SH-SY5Y (cell line): ENCODE data around the gene SUSD1.

Experiments used
- GATA2 ChIP-seq: IDR thresholded peaks from 2 replicates; pipeline ENCODE4 v1.6.1; 2011; ENCODE audit warnings: mild to moderate bottlenecking, low read depth, low read length
- GATA3 ChIP-seq: IDR thresholded peaks from 2 replicates; pipeline ENCODE4 v1.6.1; 2011; ENCODE audit warnings: low read depth, mild to moderate bottlenecking, low read length, moderate library complexity

The SUSD1 gene

GRCh38 chr9:112015736-112016135, 159.4 kb downstream of the SUSD1 start:
- TF ChIP-seq GATA2 (no peak), GATA3 (no peak)

GRCh38 chr9:112015149-112015548, 159.9 kb downstream of the SUSD1 start:
- TF ChIP-seq GATA2: no peak
- TF ChIP-seq GATA3: no peak

GRCh38 chr9:112013266-112013665, 161.8 kb downstream of the SUSD1 start:
- no peak for TF ChIP-seq GATA3
- no peak for TF ChIP-seq GATA2

GRCh38 chr9:112012026-112012902, 162.8 kb downstream of the SUSD1 start:
- no peak for TF ChIP-seq GATA2
- no peak for TF ChIP-seq GATA3

GRCh38 chr9:112011051-112011620, 164.0 kb downstream of the SUSD1 start:
- no peak for TF ChIP-seq GATA2
- no peak for TF ChIP-seq GATA3

- TF ChIP-seq GATA2 (no peak), GATA3 (no peak)
These were observed 164.6 kb downstream of the SUSD1 start for GRCh38 chr9:112010537-112010936.

GRCh38 chr9:112009656-112010055, 165.4 kb downstream of the SUSD1 start:
- TF ChIP-seq GATA3 (no peak), GATA2 (no peak)

- no peak for TF ChIP-seq GATA3
- no peak for TF ChIP-seq GATA2
These were observed 167.4 kb downstream of the SUSD1 start for GRCh38 chr9:112007575-112008240.

GRCh38 chr9:112006361-112007020, 168.6 kb downstream of the SUSD1 start:
- TF ChIP-seq GATA2 (no peak), GATA3 (no peak)

GRCh38 chr9:112005939-112006338, 169.2 kb downstream of the SUSD1 start:
- TF ChIP-seq GATA2 (no peak), GATA3 (no peak)

- TF ChIP-seq GATA3: no peak
- TF ChIP-seq GATA2: no peak
These were observed 171.6 kb downstream of the SUSD1 start for GRCh38 chr9:112003538-112003937.

GRCh38 chr9:112002847-112003457, 172.1 kb downstream of the SUSD1 start:
- TF ChIP-seq GATA2: no peak
- TF ChIP-seq GATA3: no peak

GRCh38 chr9:112002131-112002846, 172.8 kb downstream of the SUSD1 start:
- TF ChIP-seq GATA2 (no peak), GATA3 (no peak)

GRCh38 chr9:112000743-112001142, 174.4 kb downstream of the SUSD1 start:
- no peak for TF ChIP-seq GATA2
- TF ChIP-seq GATA3: no peak

GRCh38 chr9:111999319-111999718, 175.8 kb downstream of the SUSD1 start:
- TF ChIP-seq GATA2 (no peak), GATA3 (no peak)
